OCI-LY3 (cell line): ENCODE results near the gene SEC24D.

ENCODE experiments used
- EZH2phosphoT487 ChIP-seq: fragments of 200-600 bp; shearing (Covaris generic); IDR thresholded peaks from 2 replicates; pipeline ENCODE4 v1.6.1; 2018; ENCODE audit warnings: antibody characterized with exemption, mixed run types, low read depth
- TF ChIP-seq, protein P1 (sequence below): fragments of 200-600, 300-600 bp; sonication (generic); IDR thresholded peaks from 2 replicates; pipeline ENCODE4 v1.5.1; 2014; ENCODE audit warnings: antibody characterized with exemption, low read length, low read depth

DNA sequence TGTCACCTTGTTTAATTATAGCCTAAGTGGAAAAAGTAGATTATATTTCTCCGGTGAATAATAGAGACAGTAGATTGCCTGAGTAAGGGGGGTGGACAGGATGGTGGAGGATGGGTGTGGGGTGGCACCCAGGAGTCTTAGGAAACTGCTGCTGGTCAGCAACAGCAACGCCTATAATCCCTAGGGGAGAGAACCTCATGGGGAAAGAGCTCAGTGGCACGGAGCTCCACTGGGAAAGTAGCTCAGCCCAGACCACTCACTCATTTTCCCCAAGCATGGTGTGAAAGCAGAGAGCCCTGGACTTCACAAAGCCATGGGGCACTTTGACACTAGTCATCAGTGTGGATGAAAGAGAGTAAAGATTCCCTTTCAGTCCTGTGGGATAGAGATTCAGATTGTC lies 119.6 kb downstream of the SEC24D start:
- TF ChIP-seq, protein P1, sequence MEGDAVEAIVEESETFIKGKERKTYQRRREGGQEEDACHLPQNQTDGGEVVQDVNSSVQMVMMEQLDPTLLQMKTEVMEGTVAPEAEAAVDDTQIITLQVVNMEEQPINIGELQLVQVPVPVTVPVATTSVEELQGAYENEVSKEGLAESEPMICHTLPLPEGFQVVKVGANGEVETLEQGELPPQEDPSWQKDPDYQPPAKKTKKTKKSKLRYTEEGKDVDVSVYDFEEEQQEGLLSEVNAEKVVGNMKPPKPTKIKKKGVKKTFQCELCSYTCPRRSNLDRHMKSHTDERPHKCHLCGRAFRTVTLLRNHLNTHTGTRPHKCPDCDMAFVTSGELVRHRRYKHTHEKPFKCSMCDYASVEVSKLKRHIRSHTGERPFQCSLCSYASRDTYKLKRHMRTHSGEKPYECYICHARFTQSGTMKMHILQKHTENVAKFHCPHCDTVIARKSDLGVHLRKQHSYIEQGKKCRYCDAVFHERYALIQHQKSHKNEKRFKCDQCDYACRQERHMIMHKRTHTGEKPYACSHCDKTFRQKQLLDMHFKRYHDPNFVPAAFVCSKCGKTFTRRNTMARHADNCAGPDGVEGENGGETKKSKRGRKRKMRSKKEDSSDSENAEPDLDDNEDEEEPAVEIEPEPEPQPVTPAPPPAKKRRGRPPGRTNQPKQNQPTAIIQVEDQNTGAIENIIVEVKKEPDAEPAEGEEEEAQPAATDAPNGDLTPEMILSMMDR, result no peak
- TF ChIP-seq EZH2phosphoT487, result no peak
